ENCODE measurements around the gene PPP1R3G. TPM values are rescaled to one million over a fixed set of nuclear protein-coding genes. Genes with fewer than 3 reads are reported as not detected.

Gene PPP1R3G
- total and polyA plus RNA-seq, 2 of the 4 experiments (the other 2 are of a cell fraction) = 0.10 to 0.18 TPM

- Histone ChIP-seq H3K9ac (ENCODE audit: low read depth, low read length) (no peak overlapping the region), H2AFZ (replicated peaks; ENCODE audit: low read length, poor library complexity) (no peak overlapping the region), H4K8ac (ENCODE audit: low read depth in 2 of 2, low read length in 2 of 2) (no peak overlapping the region), H3K56ac (ENCODE audit: extremely low read depth, insufficient read depth, low read length) (no peak overlapping the region), H4K20me1 (ENCODE audit: insufficient read depth, low read length) (peaks cover 4% of the 10 kb centered on the region; the same call in 1 of the 2 replicates), H2BK20ac (ENCODE audit: low read depth, low read length) (no peak overlapping the region), H3K18ac (ENCODE audit: low read depth, low read length) (no peak overlapping the region), H3K4me2 (ENCODE audit: low read depth, low read length) (no peak overlapping the region), H3K36me3 (ENCODE audit: control insufficient read depth, insufficient read depth, low read length) (no peaks in the 10 kb centered on the region), H3K4ac (ENCODE audit: low read depth, low read length) (no peak overlapping the region), H3K4me1 (ENCODE audit: control insufficient read depth, insufficient read depth, low read length) (peaks cover 2% of the 10 kb centered on the region; the same call in 1 of the 2 replicates), H3K14ac (replicated peaks; ENCODE audit: low read depth, low read length) (no peak overlapping the region), H2BK15ac (ENCODE audit: low read depth, low read length) (no peak overlapping the region), H3K23ac (ENCODE audit: low read depth, low read length) (no peak overlapping the region), H3K27ac (ENCODE audit: insufficient read depth, low read length) (no peak overlapping the region), H2BK5ac (ENCODE audit: low read depth, low read length, poor library complexity, severe bottlenecking) (no peak overlapping the region), H2AK5ac (ENCODE audit: low read depth, low read length) (no peak overlapping the region), H3K79me1 (ENCODE audit: low read depth in 1 of 2, low read length in 2 of 2) (no peaks in the 10 kb centered on the region), H4K5ac (ENCODE audit: low read depth, low read length) (no peak overlapping the region), H3K4me3 (ENCODE audit: insufficient read depth, low read depth, low read length) (no peak overlapping the region), H2BK120ac (ENCODE audit: low read depth, low read length) (no peak overlapping the region), H3K27me3 (ENCODE audit: control insufficient read depth, insufficient read depth, low read length) (no peaks in the 10 kb centered on the region; the same call in none of the 2 replicates), H2AK9ac (replicated peaks; ENCODE audit: low read depth, low read length, poor library complexity) (no peak overlapping the region), H3K9me3 (ENCODE audit: control insufficient read depth, insufficient read depth, low read length) (no peaks in the 10 kb centered on the region), H4K91ac (ENCODE audit: insufficient read depth, low read depth, low read length) (no peak overlapping the region), H3K9me1 (ENCODE audit: insufficient read depth, low read length) (no peaks in the 10 kb centered on the region; the same call in 1 of the 2 replicates)
- intact Hi-C loops (cut with micrococcal nuclease) = loop anchor here (10.0 kb wide), 1 partner anchor 167 kb away; no protein-coding TSS in a partner anchor
- DNase-seq = no peak
- no peak for ATAC-seq (ENCODE audit: low read depth)
- WGBS, 2 experiments (ENCODE audit: extremely low coverage in 2 of 2, insufficient read length in 1 of 2) = 0% methylated on average over 1 of the region's 7 CpGs; no CpG with 5 or more reads in 1 of the 2 experiments
- in situ Hi-C loops (cut with MboI; ENCODE audit: low sequenced_read_pairs) = no loop called here
- no TSS peak for BruUV-seq (replicated peaks)
- TF ChIP-seq BHLHE40 (IDR thresholded peaks at IDR 0.05; ENCODE audit: low read depth, low read length) (no peak), USF2 (IDR thresholded peaks at IDR 0.05; ENCODE audit: low read depth, low read length) (no peak), POLR2A (IDR thresholded peaks at IDR 0.05; ENCODE audit: low read depth, low read length) (no peak), RAD21 (IDR thresholded peaks at IDR 0.05; ENCODE audit: low read length) (no peak), MAFK (IDR thresholded peaks at IDR 0.05; ENCODE audit: low read depth, low read length) (no peak), MXI1 (IDR thresholded peaks at IDR 0.05; ENCODE audit: borderline replicate concordance, low read depth, low read length) (no peak), CEBPB (IDR thresholded peaks at IDR 0.05; ENCODE audit: low read depth, low read length) (no peak), CHD1 (IDR thresholded peaks at IDR 0.05; ENCODE audit: low read depth, low read length) (no peak), RFX5 (IDR thresholded peaks at IDR 0.05; ENCODE audit: low read depth, low read length) (no peak), CTCF (conservative IDR thresholded peaks at IDR 0.05; ENCODE audit: low read depth, low read length) (no peak), ELK1 (IDR thresholded peaks at IDR 0.05; ENCODE audit: borderline replicate concordance, low read depth, low read length) (no peak), NFE2L2 (IDR thresholded peaks at IDR 0.05; ENCODE audit: low read depth, low read length) (no peak), FOS (IDR thresholded peaks at IDR 0.05; ENCODE audit: low read depth, low read length) (no peak)
- POLR2A ChIA-PET (ENCODE audit: unreplicated experiment) = no interaction called here
- dilution Hi-C loops (cut with HindIII; ENCODE audit: low sequenced_read_pairs, unreplicated experiment) = no loop called here
- CTCF ChIA-PET = no interaction called here
These were observed 26.5 kb downstream of the PPP1R3G start for GRCh38 chr6:5111626-5112025.

All from IMR-90 (cell line).